T-helper 22 cell (primary cell): Measurements from ENCODE around the gene TREX2.

Experiments
- DNase-seq: peaks from one replicate; pipeline ENCODE4 v3.0.0-alpha.2; 2020; ENCODE audit warnings: low read depth

Gene TREX2

DNA sequence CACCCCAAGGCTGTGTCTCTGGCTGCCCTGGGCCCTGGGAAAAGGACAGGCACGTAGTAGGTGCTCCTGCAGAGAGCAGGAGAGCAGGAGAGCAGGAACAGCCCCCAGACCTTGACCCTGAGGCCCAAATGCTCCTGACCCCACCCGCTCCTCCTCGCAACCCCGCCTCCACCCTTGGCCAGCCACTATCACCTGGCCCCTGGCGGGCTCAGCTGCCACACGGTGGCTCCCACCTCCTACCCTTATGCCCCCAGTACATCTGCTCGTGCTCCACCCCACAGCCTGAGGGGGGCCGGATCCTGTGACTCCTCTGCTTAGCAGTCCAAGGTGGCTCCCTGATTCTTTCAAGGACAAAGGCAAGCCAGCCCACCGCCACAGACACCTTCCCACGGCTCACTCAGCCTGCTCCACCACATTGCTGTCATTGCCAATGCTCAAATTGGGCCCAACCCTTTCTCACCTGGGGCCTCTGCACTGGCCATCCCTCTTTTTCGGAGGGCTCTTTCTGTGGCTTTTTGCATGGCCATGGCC lies 30.0 kb upstream of the TREX2 start:
- no peak for DNase-seq

DNA sequence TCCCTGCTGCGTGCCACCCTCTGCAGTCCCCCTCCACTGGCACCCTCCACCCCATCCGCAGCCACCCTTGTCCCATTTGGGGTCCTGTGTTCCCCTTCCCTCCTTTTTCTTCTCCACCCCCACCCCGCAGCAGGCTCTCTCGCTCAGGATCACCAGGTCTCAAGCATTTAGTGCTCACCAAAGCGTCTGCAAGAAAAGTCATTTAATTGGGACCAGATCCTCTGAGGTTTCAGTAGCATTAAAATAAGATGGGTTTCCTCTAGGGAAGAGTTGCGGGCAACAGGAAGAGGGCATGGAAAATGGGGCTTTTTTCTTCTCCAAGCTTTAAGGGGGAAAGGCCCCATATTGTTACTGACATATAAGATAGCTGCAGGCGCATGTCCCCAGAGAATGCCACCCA lies 29.4 kb upstream of the TREX2 start:
- no peak for DNase-seq

DNA sequence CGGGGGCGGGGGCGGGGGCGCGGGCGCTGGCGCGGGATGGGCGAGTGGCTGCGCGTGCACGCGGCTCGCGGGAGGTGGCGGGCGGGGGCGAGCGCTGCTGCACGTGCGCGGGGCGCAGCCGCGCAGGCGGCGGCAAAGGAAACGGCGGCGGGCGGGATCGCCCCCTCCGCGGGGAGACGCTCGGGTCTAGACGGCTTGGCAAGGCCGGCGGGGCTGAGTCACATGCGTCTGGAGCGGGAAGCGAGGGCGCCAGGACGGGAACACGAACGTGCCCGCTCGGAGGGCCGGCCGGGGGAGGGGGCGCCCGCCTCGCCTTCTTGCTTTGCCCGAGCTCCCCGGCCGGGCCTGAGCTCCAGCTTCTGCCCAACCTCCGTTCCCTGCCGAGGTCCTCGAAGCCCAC lies 28.9 kb upstream of the TREX2 start:
- peak; percentile 26 for DNase-seq

- DNase-seq = no peak
These were observed 28.4 kb upstream of the TREX2 start for GRCh38 chrX:153474266-153474665.

DNA sequence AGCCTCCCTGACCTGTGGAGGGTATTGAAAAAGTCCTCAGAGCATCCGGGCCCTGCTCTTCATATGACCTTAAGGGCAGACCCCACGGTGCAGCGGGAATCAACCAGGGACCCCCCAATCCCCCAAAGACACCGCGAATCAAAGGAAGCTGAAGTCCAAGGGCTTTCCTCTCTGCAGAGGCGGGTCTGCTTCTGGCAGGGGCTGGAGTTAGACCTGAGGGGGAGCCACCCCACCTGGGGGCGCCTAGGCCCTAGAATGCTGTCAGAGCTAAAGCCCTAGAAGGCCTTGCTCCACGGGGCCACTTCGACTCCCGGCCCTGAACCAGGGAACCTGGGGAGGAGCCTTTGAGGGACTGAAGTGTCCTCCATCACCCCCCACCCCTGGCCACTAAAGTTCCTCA lies 27.3 kb upstream of the TREX2 start:
- DNase-seq = no peak

DNA sequence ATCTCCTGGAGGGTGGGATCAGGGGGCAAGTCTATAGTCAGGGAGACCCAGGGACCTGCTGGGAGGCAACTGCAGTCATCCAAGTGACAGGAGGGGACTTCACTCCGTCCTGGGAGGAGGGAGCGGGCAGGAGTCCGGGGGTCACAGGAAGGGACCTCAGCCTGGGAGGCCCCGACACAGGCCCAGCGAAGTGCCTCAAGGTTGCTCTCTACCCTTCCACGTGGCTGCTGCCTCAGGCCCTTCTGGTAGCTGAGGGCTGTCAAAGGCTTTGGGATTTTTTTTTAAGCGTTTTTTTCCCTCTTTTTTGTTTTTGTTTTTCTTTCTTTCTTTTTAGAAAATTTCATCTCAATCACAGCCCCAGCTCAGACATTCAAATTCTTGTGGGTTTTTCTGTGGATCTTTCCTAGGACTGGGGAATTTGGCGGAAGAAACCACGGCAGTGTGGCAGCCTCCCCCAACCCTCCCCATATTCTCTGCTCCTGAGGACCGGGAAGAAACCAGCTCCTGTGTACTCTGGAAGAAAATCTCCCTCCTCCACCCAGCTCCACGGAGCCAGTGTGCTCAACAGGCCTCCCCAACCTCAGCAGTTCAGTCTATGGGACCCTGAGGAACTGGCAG lies 25.9 kb upstream of the TREX2 start:
- no peak for DNase-seq

DNA sequence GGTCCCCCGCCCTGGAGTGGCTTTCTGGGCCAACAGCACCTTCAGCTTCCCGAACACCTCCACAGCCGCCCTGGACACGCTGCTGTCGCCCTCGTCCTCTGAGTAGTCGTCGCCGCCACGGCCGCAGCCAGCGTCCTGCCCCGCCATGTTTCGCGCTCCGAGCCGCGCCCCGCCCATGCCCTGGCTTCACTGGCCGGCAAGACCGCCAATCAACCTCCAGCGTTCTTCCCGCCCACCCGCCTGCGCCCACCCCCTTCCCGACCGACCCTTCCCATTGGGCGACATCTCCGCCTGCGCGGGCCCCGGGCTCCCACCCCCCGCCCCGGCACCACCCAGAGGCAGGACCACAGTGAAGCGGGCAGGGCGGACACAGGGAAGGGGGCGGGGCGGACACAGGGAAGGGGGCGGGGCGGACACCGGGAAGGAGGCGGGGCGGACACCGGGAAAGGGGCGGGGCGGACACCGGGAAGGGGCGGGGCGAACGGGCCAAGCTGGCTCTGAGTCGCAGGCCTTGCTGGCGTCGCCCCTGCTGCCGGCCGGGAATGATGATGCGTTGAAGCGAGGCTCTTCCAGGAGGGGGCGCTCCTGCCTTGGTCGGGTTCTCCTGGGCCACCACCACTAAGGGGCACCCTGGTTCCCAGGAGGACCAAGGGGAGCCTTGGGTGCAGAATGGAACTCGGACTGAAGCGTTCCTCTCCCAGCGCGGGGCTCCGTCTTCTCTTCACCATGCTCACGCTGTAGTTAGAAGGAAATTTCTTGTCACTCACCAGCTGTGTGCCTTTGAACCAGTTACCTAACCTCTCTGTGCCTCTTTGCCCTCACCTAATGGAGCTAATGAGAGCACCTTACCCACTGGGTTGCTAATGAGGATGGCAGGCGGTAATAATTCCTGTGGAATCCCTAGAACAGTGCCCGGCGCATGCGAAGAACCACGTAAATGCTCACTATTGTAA lies 24.8 kb upstream of the TREX2 start, which contains the start of gene HAUS7:
HAUS7 (minus strand) TSS at position 166 of the 953 bp plus-strand sequence; CDS start at position 147, 19 bp downstream.
- DNase-seq = peak; percentile 82

GRCh38 chrX:153469811-153470410 lies 24.1 kb upstream of the TREX2 start:
- DNase-seq = no peak

GRCh38 chrX:153468008-153468580 lies 22.2 kb upstream of the TREX2 start:
- DNase-seq = no peak

DNA sequence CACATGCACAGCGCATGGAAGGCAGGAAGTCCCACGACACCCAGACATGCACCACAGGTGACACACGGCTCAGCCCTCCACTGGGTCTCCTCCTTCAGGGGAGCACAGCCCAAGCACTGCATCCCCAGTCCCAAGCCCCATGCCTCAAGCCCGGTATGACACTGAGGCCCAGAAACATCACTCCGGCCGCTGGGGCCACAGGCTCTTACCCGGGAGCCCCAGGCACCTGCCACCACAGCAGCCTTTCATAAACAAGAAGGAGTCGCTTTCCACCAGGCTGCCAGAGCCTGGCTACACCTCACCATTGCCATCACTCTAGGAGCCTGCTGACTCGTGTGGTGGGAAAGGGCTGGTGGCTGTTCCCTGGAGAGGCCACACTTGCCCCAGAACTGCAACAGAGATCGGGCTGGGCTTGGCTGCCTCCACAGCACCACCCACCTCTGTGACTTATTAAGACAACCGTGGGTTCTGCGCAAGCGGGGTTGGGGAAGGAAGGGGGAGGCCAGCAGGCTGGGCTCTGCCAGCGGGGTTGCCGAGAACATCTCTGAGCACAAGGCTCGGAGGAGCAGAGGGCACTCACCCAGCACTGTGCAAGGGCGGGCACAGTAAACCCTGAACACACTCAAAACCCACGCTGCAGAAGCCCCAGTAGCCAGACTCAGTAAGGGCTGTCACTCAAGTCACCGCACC lies 20.0 kb upstream of the TREX2 start:
- no peak for DNase-seq

DNA sequence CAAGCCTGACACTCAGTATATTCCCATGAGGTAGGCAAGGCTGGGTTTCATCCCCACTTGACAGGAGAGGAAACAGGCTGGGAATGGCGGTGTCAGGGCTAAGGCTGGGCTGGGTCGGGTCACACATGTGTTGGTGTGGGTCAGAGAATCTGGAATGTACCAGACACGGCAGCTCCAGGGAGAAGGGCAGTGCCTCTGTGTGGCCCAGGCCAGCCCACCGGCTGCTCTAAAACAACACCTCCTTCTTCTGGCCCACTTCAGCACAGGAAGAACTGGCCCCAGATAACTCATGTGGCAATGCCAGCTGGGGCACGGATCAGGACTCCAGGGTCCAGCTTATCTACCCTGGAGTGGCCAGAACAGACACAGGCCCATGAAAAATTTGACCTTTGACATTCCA lies 18.3 kb upstream of the TREX2 start:
- no peak for DNase-seq

- DNase-seq = no peak
These were observed 17.7 kb upstream of the TREX2 start for GRCh38 chrX:153463556-153463955.

- no peak for DNase-seq
These were observed 17.2 kb upstream of the TREX2 start for GRCh38 chrX:153463031-153463430.

- DNase-seq = no peak
These were observed 16.4 kb upstream of the TREX2 start for GRCh38 chrX:153462291-153462690.

DNA sequence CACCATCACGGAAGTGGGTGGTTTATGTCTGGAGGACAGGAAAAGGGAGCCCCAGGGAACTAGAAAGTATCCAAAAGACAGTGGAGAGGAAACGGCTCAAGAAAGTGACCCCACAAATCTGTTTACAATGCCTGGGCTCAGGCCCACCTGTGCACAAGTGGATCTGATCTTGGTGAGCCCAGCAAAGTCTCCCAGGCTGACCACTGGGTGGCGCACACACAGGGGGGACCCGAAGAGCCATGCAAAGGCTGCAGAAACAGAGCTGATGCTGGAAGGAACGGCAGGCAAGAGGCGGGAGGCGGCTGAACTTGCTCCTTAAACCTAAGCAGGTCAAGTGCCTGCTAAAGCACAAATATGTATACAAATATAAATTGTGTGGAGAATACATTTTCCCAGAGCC lies 15.0 kb upstream of the TREX2 start:
- no peak for DNase-seq

GRCh38 chrX:153459986-153460385 lies 14.1 kb upstream of the TREX2 start:
- DNase-seq = no peak

DNA sequence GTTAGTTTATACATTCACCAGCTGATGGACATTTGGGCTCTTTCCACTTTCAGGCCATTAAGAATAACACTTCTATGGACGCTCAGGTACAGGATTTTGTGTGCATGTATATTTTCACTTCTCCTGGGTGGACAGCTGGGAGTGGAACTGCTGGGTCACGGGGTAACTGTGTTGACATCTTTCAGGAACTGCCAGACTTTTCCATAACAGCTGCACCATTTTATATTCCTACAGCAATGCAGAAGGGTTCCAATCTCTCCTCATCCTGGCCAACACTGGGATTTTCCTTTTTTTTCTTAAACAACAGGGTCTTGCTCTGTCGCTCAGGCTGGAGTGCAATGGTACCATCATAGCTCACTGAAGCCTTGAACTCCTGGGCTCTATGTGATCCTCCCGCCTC lies 12.6 kb upstream of the TREX2 start:
- no peak for DNase-seq

DNA sequence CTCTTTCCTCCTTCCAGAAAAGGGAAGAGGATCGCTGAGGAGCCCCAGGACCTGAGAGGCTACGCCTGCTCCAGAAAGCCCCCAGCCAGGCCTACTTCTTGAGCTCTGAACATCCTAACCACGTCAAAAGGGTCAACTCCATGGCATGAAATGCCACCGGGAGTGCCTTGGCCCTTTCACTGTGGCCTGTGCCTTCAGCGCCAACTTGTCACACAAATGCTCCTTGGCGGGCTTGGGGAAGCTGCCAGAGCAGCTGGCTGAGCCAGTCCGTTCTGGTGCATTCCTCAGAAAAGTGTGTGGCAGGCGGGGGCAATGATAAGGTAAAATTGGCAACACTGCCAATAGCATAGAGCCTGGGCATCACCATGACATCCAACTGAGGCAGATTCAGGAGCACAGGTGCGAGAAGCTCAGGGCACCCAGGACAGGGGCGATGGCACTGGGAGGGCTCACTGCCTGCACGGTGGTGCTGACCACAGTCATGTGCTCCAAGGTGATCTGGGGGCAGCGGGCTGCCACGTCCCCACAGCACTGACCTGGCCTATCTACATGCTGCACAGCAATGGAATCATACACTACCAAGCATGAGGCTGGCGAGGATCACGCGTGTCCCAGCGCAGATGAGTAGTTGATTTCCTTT lies 12.1 kb upstream of the TREX2 start:
- DNase-seq = no peak

- DNase-seq = no peak
These were observed 11.4 kb upstream of the TREX2 start for GRCh38 chrX:153457136-153457825.

GRCh38 chrX:153456704-153457103 lies 10.8 kb upstream of the TREX2 start:
- DNase-seq = no peak

GRCh38 chrX:153456161-153456560 lies 10.3 kb upstream of the TREX2 start:
- no peak for DNase-seq
